GM12878 (cell line): ENCODE measurements around the gene KIAA1671.

Source experiments
- BCL11A ChIP-seq: IDR thresholded peaks from 2 replicates; pipeline ENCODE4 v1.6.1; 2011; ENCODE audit warnings: low read depth, low read length
- CBX5 ChIP-seq: sonication (generic); IDR thresholded peaks from 2 replicates; pipeline ENCODE4 v1.6.1; 2016; ENCODE audit warnings: low read depth, moderate library complexity, mild to moderate bottlenecking, inconsistent platforms
- CEBPB ChIP-seq, 2 experiments: fragments of 150-350 bp in 1 of 2; IDR thresholded peaks; 2 replicates each; pipeline ENCODE4 v1.6.1; 2012 to 2014; ENCODE audit warnings: low read depth in 2 of 2, low read length in 2 of 2, borderline replicate concordance in 1 of 2, inconsistent platforms in 1 of 2
- GABPA ChIP-seq: IDR thresholded peaks from 2 replicates; pipeline ENCODE4 v1.6.1; 2014; ENCODE audit warnings: antibody characterized with exemption, low read depth, mild to moderate bottlenecking, inconsistent platforms
- HDAC2 ChIP-seq: fragments of 200-600 bp; sonication (generic); IDR thresholded peaks from 2 replicates; pipeline ENCODE4 v1.6.1; 2017
- IRF4 ChIP-seq: IDR thresholded peaks from 2 replicates; pipeline ENCODE4 v1.6.1; 2011; ENCODE audit warnings: low read depth, low read length
- NRF1 ChIP-seq: conservative IDR thresholded peaks from 2 replicates; pipeline ENCODE4 v1.6.1; 2011; ENCODE audit warnings: mild to moderate bottlenecking, low read depth, low read length, improper control_type of control experiment
- POLR2AphosphoS2 ChIP-seq: IDR thresholded peaks from 2 replicates; pipeline ENCODE4 v1.6.1; 2011; ENCODE audit warnings: low read depth, mild to moderate bottlenecking, low read length, improper control_type of control experiment, moderate library complexity
- RAD21 ChIP-seq: IDR thresholded peaks from 2 replicates; pipeline ENCODE4 v1.6.1; 2011; ENCODE audit warnings: mild to moderate bottlenecking, low read depth, low read length, moderate library complexity; ENCODE audit not compliant: insufficient read depth
- YY1 ChIP-seq: IDR thresholded peaks from 2 replicates; pipeline ENCODE4 v1.6.1; 2011; ENCODE audit warnings: low read depth, mild to moderate bottlenecking, low read length
- ZNF207 ChIP-seq: fragments of 450-650 bp; IDR thresholded peaks from 2 replicates; pipeline ENCODE4 v1.6.1; 2014; ENCODE audit warnings: antibody characterized with exemption, mild to moderate bottlenecking, borderline replicate concordance
- TF ChIP-seq, protein P1 (sequence below), 3 experiments: IDR thresholded peaks in 2 of 3; conservative IDR thresholded peaks in 1 of 3; 2 replicates each; pipeline ENCODE4 v1.5.1; 2011; ENCODE audit warnings: low read depth in 3 of 3, low read length in 3 of 3, mild to moderate bottlenecking in 3 of 3, control low read depth in 2 of 3, moderate library complexity in 2 of 3, inconsistent platforms in 1 of 3, mixed read lengths in 1 of 3; ENCODE audit not compliant: control insufficient read depth in 2 of 3, insufficient read depth in 1 of 3; ENCODE audit errors: extremely low read depth in 1 of 3
- TF ChIP-seq, protein P2 (sequence below): fragments of 450-650 bp; IDR thresholded peaks from 2 replicates; pipeline ENCODE4 v1.6.1; 2017; ENCODE audit warnings: mild to moderate bottlenecking, moderate library complexity
- TF ChIP-seq, protein P3 (sequence below): IDR thresholded peaks from 2 replicates; pipeline ENCODE4 v1.6.1; 2011; ENCODE audit warnings: low read depth, low read length, improper control_type of control experiment, borderline replicate concordance

DNA sequence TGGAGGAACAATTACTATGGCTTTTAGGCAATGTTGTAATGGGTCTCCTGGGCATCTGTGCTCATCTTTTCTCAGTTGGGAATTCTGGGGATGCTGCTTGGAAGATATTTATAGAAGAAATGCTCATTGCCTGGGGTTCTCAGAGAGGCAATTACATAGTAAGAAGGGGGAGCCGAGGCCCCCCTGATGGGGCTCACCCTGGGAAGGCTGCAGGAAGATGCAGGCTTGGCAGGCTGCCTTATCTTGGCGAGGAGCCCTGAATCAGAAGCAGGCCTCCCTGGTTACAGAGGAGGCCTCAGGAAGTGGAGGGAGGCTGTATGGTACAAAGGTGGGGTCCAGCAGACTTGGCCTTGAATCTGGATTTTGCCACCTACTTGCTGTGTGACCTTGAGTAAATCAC lies 186.5 kb downstream of the KIAA1671 start:
- no peak for TF ChIP-seq RAD21
- TF ChIP-seq GABPA = no peak
- TF ChIP-seq, protein P1, sequence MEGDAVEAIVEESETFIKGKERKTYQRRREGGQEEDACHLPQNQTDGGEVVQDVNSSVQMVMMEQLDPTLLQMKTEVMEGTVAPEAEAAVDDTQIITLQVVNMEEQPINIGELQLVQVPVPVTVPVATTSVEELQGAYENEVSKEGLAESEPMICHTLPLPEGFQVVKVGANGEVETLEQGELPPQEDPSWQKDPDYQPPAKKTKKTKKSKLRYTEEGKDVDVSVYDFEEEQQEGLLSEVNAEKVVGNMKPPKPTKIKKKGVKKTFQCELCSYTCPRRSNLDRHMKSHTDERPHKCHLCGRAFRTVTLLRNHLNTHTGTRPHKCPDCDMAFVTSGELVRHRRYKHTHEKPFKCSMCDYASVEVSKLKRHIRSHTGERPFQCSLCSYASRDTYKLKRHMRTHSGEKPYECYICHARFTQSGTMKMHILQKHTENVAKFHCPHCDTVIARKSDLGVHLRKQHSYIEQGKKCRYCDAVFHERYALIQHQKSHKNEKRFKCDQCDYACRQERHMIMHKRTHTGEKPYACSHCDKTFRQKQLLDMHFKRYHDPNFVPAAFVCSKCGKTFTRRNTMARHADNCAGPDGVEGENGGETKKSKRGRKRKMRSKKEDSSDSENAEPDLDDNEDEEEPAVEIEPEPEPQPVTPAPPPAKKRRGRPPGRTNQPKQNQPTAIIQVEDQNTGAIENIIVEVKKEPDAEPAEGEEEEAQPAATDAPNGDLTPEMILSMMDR (IDR thresholded peaks at IDR 0.05 in 2 of 3, conservative IDR thresholded peaks at IDR 0.05 in 1 of 3; ENCODE audit: control insufficient read depth in 2 of 3, extremely low read depth in 1 of 3, insufficient read depth in 1 of 3, low read depth in 3 of 3, low read length in 3 of 3) = no peak
- TF ChIP-seq IRF4 = no peak
- no peak for TF ChIP-seq CBX5
- TF ChIP-seq NRF1 = no peak
- TF ChIP-seq, protein P2, sequence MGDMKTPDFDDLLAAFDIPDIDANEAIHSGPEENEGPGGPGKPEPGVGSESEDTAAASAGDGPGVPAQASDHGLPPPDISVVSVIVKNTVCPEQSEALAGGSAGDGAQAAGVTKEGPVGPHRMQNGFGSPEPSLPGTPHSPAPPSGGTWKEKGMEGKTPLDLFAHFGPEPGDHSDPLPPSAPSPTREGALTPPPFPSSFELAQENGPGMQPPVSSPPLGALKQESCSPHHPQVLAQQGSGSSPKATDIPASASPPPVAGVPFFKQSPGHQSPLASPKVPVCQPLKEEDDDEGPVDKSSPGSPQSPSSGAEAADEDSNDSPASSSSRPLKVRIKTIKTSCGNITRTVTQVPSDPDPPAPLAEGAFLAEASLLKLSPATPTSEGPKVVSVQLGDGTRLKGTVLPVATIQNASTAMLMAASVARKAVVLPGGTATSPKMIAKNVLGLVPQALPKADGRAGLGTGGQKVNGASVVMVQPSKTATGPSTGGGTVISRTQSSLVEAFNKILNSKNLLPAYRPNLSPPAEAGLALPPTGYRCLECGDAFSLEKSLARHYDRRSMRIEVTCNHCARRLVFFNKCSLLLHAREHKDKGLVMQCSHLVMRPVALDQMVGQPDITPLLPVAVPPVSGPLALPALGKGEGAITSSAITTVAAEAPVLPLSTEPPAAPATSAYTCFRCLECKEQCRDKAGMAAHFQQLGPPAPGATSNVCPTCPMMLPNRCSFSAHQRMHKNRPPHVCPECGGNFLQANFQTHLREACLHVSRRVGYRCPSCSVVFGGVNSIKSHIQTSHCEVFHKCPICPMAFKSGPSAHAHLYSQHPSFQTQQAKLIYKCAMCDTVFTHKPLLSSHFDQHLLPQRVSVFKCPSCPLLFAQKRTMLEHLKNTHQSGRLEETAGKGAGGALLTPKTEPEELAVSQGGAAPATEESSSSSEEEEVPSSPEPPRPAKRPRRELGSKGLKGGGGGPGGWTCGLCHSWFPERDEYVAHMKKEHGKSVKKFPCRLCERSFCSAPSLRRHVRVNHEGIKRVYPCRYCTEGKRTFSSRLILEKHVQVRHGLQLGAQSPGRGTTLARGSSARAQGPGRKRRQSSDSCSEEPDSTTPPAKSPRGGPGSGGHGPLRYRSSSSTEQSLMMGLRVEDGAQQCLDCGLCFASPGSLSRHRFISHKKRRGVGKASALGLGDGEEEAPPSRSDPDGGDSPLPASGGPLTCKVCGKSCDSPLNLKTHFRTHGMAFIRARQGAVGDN = no peak
- no peak for TF ChIP-seq YY1
- TF ChIP-seq, protein P3, sequence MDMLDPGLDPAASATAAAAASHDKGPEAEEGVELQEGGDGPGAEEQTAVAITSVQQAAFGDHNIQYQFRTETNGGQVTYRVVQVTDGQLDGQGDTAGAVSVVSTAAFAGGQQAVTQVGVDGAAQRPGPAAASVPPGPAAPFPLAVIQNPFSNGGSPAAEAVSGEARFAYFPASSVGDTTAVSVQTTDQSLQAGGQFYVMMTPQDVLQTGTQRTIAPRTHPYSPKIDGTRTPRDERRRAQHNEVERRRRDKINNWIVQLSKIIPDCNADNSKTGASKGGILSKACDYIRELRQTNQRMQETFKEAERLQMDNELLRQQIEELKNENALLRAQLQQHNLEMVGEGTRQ = no peak
- no peak for TF ChIP-seq HDAC2
- TF ChIP-seq ZNF207 = no peak
- TF ChIP-seq CEBPB (IDR thresholded peaks at IDR 0.05; ENCODE audit: borderline replicate concordance in 1 of 2, low read depth in 2 of 2, low read length in 2 of 2) = no peak
- TF ChIP-seq POLR2AphosphoS2 = no peak
- no peak for TF ChIP-seq BCL11A
